ENCODE results near the gene PDE7B. TPM values are rescaled to one million over a fixed set of nuclear protein-coding genes. Genes with fewer than 3 reads are reported as not detected.

The PDE7B gene
- total and polyA plus RNA-seq, 9 of the 15 experiments (the other 6 are each of a cell fraction or from before 2014, with no cell fraction given) = 0.01 TPM; not detected in 8

DNA sequence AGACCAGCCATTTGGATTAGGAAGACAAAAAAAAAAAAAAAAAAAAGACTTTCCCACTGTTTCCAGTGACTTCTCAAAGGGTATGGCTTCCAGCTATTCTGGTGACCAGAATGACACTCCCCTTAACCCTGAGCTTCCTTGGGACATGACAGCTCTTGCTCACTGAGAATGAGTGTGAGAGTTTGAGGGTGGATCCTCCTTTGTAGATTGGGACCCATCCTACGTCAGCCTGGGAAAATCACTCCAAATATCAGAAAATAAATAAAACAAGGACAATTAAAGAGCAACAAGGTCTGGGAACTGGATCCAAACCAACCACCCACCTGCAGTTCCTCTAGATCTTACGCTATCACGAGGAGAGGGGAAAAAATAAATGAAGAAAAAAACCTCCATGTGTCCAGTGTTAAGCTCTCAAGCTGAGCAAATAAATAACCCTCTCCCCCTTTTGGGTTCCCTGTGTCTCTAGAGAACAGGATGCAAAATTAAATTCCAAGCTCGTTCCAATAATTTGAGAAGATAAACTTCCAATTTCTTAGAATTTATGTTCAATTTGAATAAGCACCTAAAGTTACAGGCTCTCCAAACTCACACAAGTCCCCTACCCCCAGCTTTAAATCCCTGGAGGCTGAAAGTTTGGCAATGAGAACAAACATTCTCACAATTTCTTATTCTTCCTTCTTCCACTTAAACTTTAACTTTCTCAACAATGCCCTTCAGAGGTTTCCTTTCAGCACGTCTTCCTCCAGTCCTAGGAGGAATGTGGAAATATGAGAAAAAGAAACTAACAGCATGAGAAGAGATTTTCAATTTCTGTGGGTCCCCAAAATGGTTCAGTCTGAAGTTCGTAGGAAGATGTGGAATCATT lies 228.4 kb downstream of the PDE7B start:
- BruUV-seq (replicated peaks) = no TSS peak
- Histone ChIP-seq H3K9me3 (replicated peaks; ENCODE audit: control insufficient read depth, insufficient read depth, low read depth, low read length) (no peaks in the 10 kb centered on the region), H3K9me1 (ENCODE audit: control insufficient read depth, insufficient read depth, low read length) (no peaks in the 10 kb centered on the region), H4K20me1 (replicated peaks; ENCODE audit: control insufficient read depth, insufficient read depth, low read length) (no peaks in the 10 kb centered on the region), H3K9ac (ENCODE audit: insufficient read depth in 1 of 2, low read depth in 2 of 2, low read length in 2 of 2) (no peak overlapping the region), H3K27me3 (ENCODE audit: control insufficient read depth in 2 of 2, insufficient read depth in 2 of 2, low read length in 2 of 2) (peaks cover 0 to 8% of the 10 kb centered on the region in 2 experiments; a peak in 1 of 5 replicates), H3K4me1 (replicated peaks in 1 of 2; ENCODE audit: control insufficient read depth in 2 of 2, insufficient read depth in 2 of 2, low read length in 2 of 2) (no peaks in the 10 kb centered on the region), H3K4me3 (no peak overlapping the region), H3K79me2 (ENCODE audit: control insufficient read depth, insufficient read depth, low read length) (no peaks in the 10 kb centered on the region), H3K27ac (ENCODE audit: extremely low read depth, low read depth, low read length) (no peak overlapping the region), H3K4me2 (ENCODE audit: insufficient read depth, low read length) (no peak overlapping the region), H3K36me3 (ENCODE audit: control insufficient read depth, insufficient read depth, low read length) (no peaks in the 10 kb centered on the region), H2AFZ (ENCODE audit: low read depth, low read length) (no peak overlapping the region)
- ChIA-PET POLR2A (interaction anchor here (0.6 to 0.9 kb wide), 2 partner anchors 9 to 65 kb away, joined by 3 read pairs; no protein-coding TSS in a partner anchor), CTCF (ENCODE audit: low intra/inter-chr PET ratio) (no interaction called here)
- no peak for DNase-seq (ENCODE audit: extremely low read depth in 1 of 4, low spot score in 3 of 4)
- in situ Hi-C loops (cut with MboI) (no loop called here), intact Hi-C loops (cut with micrococcal nuclease) (no loop called here)
- 2% methylated on average over 6 of the region's 6 CpGs for whole genome bisulfite sequencing (ENCODE audit: insufficient coverage, low coverage, missing lambda C conversion rate)
- FAIRE-seq = no peak
- ATAC-seq = no peak
- no peak for TF ChIP-seq ELF1 (tag; IDR thresholded peaks at IDR 0.05)
- no peak for TF ChIP-seq FOXM1 (IDR thresholded peaks at IDR 0.05; ENCODE audit: low read depth)
- no peak for TF ChIP-seq FOXM1 (CRISPR knock-in tag; IDR thresholded peaks at IDR 0.05; ENCODE audit: low read depth)
- TF ChIP-seq MAFF (IDR thresholded peaks at IDR 0.05; ENCODE audit: low read length) = no peak
- TF ChIP-seq ZNF174 (CRISPR knock-in tag; IDR thresholded peaks at IDR 0.05) = no peak
- TF ChIP-seq DPF2 (IDR thresholded peaks at IDR 0.05) = no peak
- no peak for TF ChIP-seq CHAMP1 (IDR thresholded peaks at IDR 0.05)
- TF ChIP-seq ZC3H4 (CRISPR knock-in tag; IDR thresholded peaks at IDR 0.05; ENCODE audit: borderline replicate concordance) = no peak
- TF ChIP-seq PATZ1 (CRISPR knock-in tag; IDR thresholded peaks at IDR 0.05; ENCODE audit: borderline replicate concordance) = no peak
- no peak for TF ChIP-seq ZFX (CRISPR knock-in tag; IDR thresholded peaks at IDR 0.05)
- TF ChIP-seq CTBP1 (IDR thresholded peaks at IDR 0.05; ENCODE audit: borderline replicate concordance) = no peak
- TF ChIP-seq PHB2 (IDR thresholded peaks at IDR 0.05; ENCODE audit: low read depth) = no peak
- no peak for TF ChIP-seq TARDBP (IDR thresholded peaks at IDR 0.05)
- TF ChIP-seq PHTF2 (CRISPR knock-in tag; IDR thresholded peaks at IDR 0.05) = no peak
- no peak for TF ChIP-seq MTA2 (IDR thresholded peaks at IDR 0.05; ENCODE audit: low read depth)
- TF ChIP-seq PBX2 (CRISPR knock-in tag; IDR thresholded peaks at IDR 0.05; ENCODE audit: low read depth) = no peak
- no peak for TF ChIP-seq PBX2 (tag; conservative IDR thresholded peaks at IDR 0.05; ENCODE audit: low read depth)
- TF ChIP-seq MECOM (CRISPR knock-in tag; IDR thresholded peaks at IDR 0.05) = no peak
